Measurements from ENCODE around the gene LMF2. TPM values are rescaled to one million over a fixed set of nuclear protein-coding genes. Genes with fewer than 3 reads are reported as not detected.

LMF2 gene
- total and polyA plus RNA-seq, 2 of the 8 experiments (the other 6 are each of a cell fraction or from before 2014, with no cell fraction given): 34.3 to 62.9 TPM

DNA sequence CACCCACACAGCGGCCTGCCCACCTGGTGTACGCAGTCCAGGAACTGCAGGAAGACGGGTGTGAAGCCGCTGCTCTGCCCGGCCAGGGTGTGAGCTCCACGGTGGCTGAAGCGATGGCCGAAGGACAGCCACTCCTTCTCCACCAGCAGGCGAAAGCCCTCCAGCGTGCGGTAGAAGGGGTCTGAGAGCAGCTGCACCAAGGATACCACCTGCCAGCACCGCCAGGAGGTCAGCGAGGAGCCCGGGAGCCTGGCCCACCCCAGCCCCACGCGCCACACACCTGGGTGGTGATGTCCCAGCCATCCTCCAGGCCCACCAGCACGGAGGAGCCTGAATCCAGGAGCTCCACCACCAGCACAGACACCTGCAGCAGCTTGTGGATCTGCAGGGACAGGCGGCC, 52.3 kb downstream of the LMF2 start:
- FAIRE-seq (no peak), DNase-seq (ENCODE audit: low read depth in 1 of 2, low spot score in 2 of 2) (no peak)
- H2BK5ac ChIP-seq (ENCODE audit: low read depth, low read length): no peak overlapping the region
- H3K79me2 ChIP-seq (ENCODE audit: control insufficient read depth in 1 of 2, insufficient read depth in 2 of 2, low read length in 2 of 2): no peaks in the 10 kb centered on the region
- peaks cover 10 to 42% (median 22%) of the 10 kb centered on the region in 4 experiments for H3K36me3 ChIP-seq (ENCODE audit: control insufficient read depth in 2 of 4, insufficient read depth in 4 of 4, low read length in 3 of 4)
- no peak overlapping the region for H2BK120ac ChIP-seq (replicated peaks; ENCODE audit: low read depth, low read length)
- CTCF ChIA-PET (ENCODE audit: partially characterized antibody): interaction anchor here (3.1 to 6.0 kb wide), 2 partner anchors 15 to 42 kb away, joined by 21 to 60 read pairs; no protein-coding TSS in a partner anchor
- no peak overlapping the region for H3K56ac ChIP-seq (replicated peaks; ENCODE audit: insufficient read length, low read depth, low read length)
- H2AFZ ChIP-seq (ENCODE audit: low read length): no peak overlapping the region
- H3K79me1 ChIP-seq (ENCODE audit: low read depth, low read length): no peaks in the 10 kb centered on the region
- H2AK5ac ChIP-seq (ENCODE audit: low read depth, low read length): no peak overlapping the region
- H3K4me3 ChIP-seq (ENCODE audit: extremely low read depth in 1 of 4, insufficient read depth in 2 of 4, low read depth in 3 of 4, low read length in 4 of 4): no peak overlapping the region
- H2BK12ac ChIP-seq (ENCODE audit: low read depth, low read length): no peak overlapping the region
- no peak overlapping the region for H4K8ac ChIP-seq (ENCODE audit: extremely low read depth, insufficient read depth, low read length)
- H3K18ac ChIP-seq (ENCODE audit: extremely low read depth, low read length): no peak overlapping the region
- H3K27ac ChIP-seq (ENCODE audit: low read depth, low read length): no peak overlapping the region
- WGBS, 2 experiments (ENCODE audit: extremely low coverage in 1 of 2, insufficient coverage in 1 of 2, insufficient read length in 1 of 2, insufficient replicate concordance in 2 of 2, low coverage in 1 of 2, low lambda C conversion rate in 2 of 2, missing lambda C conversion rate in 1 of 2): 93% methylated on average over 8 of the region's 18 CpGs; no CpG with 5 or more reads in 1 of the 2 experiments
- H3K4me2 ChIP-seq (ENCODE audit: insufficient read depth in 1 of 2, low read depth in 2 of 2, low read length in 2 of 2): no peak overlapping the region
- no peaks in the 10 kb centered on the region for H3K9me3 ChIP-seq (ENCODE audit: insufficient read depth in 2 of 2, low read depth in 1 of 2, low read length in 1 of 2)
- no peaks in the 10 kb centered on the region for H3K4me1 ChIP-seq (replicated peaks in 1 of 4; ENCODE audit: control insufficient read depth in 3 of 4, insufficient read depth in 4 of 4, low read length in 3 of 4)
- no peak overlapping the region for H3K9ac ChIP-seq (replicated peaks in 1 of 4; ENCODE audit: extremely low read depth in 1 of 4, low read depth in 3 of 4, low read length in 3 of 4)
- no peaks in the 10 kb centered on the region; a peak in 1 of 7 replicates for H3K27me3 ChIP-seq (replicated peaks in 1 of 4; ENCODE audit: control insufficient read depth in 3 of 4, extremely low read depth in 1 of 4, insufficient read depth in 3 of 4, low read length in 3 of 4)
- no peak overlapping the region for H4K5ac ChIP-seq (ENCODE audit: insufficient read length, low read depth, low read length)
- H4K91ac ChIP-seq (replicated peaks; ENCODE audit: insufficient read length, low read length): no peak overlapping the region
- no peak overlapping the region for H3K23ac ChIP-seq (ENCODE audit: insufficient read length)
- TF ChIP-seq RXRA (IDR thresholded peaks at IDR 0.05; ENCODE audit: insufficient read depth, low read depth, low read length): no peak
- POLR2A ChIA-PET (ENCODE audit: partially characterized antibody): interaction anchor here (0.9 to 1.8 kb wide), 2 partner anchors 14 to 16 kb away, joined by 3 to 4 read pairs; no protein-coding TSS in a partner anchor
- H2BK15ac ChIP-seq (ENCODE audit: low read length): no peak overlapping the region
- H4K20me1 ChIP-seq (replicated peaks in 1 of 2; ENCODE audit: control insufficient read depth in 1 of 2, insufficient read depth in 2 of 2, low read length in 2 of 2): peaks cover 10 to 18% of the 10 kb centered on the region in 2 experiments
- no peaks in the 10 kb centered on the region for H3K23me2 ChIP-seq (ENCODE audit: low read depth, low read length)
- no peak overlapping the region for H3K4ac ChIP-seq (replicated peaks; ENCODE audit: insufficient read length, low read depth, low read length)
- no peak overlapping the region for H2BK20ac ChIP-seq (ENCODE audit: low read length)
- no peak overlapping the region for H3K14ac ChIP-seq (ENCODE audit: insufficient read length)

Measured in H1 (cell line).